PFSK-1 (cell line): Measurements from ENCODE around the gene POU2AF1.

ENCODE experiments used
- POLR2AphosphoS5 ChIP-seq: IDR thresholded peaks from 2 replicates; pipeline ENCODE4 v1.6.1; 2012; ENCODE audit warnings: low read depth, mild to moderate bottlenecking, control low read depth, low read length, moderate library complexity
- REST ChIP-seq, 2 experiments: IDR thresholded peaks; 2 replicates each; pipeline versions ENCODE4 v1.6.1 to v1.8.0; 2011 to 2012; ENCODE audit warnings: low read depth in 2 of 2, low read length in 2 of 2, control low read depth in 1 of 2, inconsistent platforms in 1 of 2, mild to moderate bottlenecking in 1 of 2, moderate library complexity in 1 of 2; ENCODE audit not compliant: insufficient read depth in 1 of 2

- TF ChIP-seq POLR2AphosphoS5 (no peak), REST (IDR thresholded peaks at IDR 0.05; ENCODE audit: insufficient read depth in 1 of 2, low read depth in 2 of 2, low read length in 2 of 2) (no peak)
These were observed 594 bp upstream of the POU2AF1 start for GRCh38 chr11:111379602-111380136.
